ENCODE results near the gene SNAI3.

The SNAI3 gene

GRCh38 chr16:88634141-88634993, 51.9 kb downstream of the SNAI3 start:
- DNase-seq (ENCODE audit: low spot score): peak; percentile 58

- peak; percentile 79 for DNase-seq (ENCODE audit: low spot score)
These were observed 52.6 kb downstream of the SNAI3 start for GRCh38 chr16:88633684-88634140.

GRCh38 chr16:88632587-88632930, 53.7 kb downstream of the SNAI3 start:
- DNase-seq (ENCODE audit: low spot score): no peak

GRCh38 chr16:88631920-88632586, 54.3 kb downstream of the SNAI3 start:
- no peak for DNase-seq (ENCODE audit: low spot score)

GRCh38 chr16:88631384-88631783, 54.9 kb downstream of the SNAI3 start:
- DNase-seq (ENCODE audit: low spot score): no peak

DNA sequence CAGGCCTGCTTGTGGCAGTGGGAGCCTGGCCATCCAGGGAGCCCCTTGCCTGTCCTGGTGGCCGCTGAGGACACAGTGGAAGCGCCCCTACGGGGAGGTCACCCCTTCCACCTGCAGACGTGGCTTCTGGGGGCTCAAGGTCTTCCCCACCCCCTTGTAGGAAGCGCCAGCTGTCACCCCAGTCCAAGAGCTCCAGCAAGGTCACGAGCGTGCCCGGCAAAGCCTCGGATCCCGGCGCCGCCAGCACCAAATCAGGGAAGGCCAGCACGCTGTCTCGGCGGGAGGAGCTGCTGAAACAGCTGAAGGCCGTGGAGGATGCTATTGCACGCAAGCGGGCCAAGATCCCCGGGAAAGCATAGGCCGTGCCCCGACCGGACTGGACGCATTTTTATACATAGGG, 55.4 kb downstream of the SNAI3 start:
- DNase-seq (ENCODE audit: low spot score): no peak

DNA sequence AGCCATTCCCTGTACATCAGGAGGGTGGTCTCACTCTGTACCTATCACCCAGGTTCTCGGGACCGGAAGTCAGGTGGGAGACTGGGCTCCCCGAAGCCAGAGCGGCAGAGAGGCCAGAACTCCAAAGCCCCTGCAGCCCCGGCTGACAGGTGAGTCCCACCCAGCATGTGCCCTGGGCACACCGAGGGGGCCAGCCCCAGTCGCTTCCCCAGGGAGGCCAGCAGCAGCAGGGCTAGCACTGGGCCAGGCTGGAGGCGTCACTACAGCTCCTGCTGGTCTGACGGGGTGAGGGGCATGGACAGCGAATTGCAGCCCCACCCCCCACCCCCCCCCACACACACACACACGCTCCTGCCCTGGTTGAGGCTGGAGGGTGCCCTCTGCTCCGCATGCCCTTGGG, 55.9 kb downstream of the SNAI3 start:
- DNase-seq (ENCODE audit: low spot score): no peak

GRCh38 chr16:88629835-88630234, 56.5 kb downstream of the SNAI3 start:
- DNase-seq (ENCODE audit: low spot score): no peak

DNA sequence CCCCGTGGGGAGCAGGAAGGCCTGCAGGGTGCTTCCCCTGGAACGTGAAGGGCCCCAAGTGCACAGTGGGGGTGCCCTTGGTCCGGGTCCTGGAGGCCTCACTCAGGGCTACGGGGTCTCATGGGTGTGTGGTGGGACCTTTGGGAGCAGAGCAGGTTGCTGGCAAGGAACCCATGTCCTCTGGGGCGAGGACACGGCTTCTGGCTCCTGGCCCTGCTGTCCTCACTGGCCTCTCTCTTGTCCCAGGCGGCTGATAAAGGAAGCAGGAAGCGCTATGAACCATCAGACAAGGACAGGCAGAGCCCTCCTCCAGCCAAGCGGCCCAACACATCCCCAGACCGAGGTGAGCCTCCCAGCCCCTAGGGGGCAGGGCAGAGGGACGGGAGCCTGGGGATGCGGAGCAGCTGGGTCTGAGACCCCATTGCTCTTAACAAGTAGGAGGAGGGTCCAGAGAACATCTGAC, 57.8 kb downstream of the SNAI3 start:
- DNase-seq (ENCODE audit: low spot score): peak; percentile 46
